ENCODE data around the gene BAHCC1. TPM values are rescaled to one million over a fixed set of nuclear protein-coding genes. Genes with fewer than 3 reads are reported as not detected.

BAHCC1 gene
- total RNA-seq, 1 experiment from 2014 or later: 4.3 TPM

DNA sequence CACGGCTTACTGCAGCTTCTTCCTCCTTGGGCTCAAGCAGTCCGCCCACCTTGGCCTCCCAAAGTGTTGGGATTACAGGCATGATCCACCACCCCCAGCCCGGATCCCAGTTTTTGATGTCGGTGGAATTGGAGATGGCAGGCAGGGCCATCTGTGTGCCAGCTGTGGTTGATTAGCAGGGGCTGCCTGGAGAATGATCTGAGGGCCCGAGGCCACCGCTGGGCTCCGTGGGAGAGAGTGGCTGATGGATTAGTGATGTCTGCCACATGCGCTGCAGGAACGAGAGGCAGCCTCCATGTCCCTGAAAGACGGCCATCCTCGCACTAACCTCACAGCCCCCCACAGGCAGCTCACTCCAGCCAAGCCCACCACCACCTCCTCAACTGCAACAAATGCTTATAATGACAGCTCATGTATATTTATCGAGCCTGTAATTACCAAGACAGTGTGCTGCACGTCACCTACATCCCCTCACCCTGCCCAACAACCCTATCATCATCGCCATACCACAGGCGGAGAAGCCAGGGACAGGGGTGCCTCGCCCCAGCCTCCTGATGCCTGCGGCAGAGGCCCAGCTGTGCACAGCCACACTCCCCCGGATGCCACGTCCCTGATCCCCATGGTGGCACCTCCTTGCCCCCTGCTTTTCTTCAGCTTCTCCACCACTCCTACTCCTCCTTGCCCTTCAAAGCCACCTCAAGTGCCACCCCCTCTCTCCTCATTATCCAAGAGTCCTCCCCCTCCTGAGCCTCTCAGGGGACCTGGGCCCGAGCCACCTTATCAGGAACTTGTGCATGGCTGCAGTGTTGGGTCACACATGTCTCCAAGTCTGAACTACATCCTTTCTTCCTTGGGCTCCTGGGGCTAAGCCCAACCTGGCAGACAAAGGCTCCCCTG is 84.2 kb downstream of the BAHCC1 start:
- DNase-seq (ENCODE audit: low read depth): no peak

DNA sequence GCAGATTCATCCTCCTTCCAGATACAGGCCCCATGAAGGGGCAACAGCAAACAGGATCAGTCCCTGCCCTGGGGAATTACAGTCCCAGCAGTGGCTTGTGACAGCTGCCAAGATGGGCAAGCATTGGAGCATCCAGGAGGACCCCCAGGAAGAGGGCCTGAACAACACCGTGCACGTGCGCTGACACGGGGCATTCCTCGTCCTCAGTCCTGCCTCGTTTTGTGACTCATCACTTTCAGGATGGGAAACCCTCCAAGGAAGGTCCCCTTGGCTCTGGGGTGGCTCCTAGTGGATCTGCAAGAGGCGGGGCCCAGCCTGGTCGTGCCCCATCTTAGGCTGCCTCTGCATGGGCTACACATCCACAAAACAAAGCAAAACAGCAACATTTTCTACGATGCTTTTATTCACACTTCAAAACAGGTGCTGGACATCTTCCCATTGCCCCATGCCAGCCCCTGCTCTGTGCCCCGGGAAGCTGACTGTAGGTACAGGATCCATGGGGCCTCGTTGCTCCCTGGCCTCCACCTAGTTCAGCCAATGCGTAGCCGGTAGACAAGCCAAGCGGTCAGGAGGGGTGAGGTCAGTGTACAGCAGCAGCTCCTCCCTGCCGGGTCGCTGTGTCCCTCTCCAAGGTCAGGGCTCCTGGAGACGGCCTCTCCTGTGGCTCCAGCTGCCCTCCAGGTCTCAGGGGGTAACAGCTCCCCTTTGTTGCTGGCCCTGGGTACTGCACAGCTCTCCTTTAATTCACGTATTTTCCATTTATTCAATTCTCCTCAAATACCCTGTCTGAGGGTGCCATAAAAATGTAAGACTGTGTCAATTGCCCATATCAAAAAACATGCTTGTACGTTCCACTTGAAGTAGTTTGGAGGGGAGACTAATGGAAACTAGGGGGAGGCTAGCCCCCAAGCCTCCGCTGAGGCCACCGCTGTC is 85.1 kb downstream of the BAHCC1 start:
- DNase-seq (ENCODE audit: low read depth): peak; percentile 85

DNA sequence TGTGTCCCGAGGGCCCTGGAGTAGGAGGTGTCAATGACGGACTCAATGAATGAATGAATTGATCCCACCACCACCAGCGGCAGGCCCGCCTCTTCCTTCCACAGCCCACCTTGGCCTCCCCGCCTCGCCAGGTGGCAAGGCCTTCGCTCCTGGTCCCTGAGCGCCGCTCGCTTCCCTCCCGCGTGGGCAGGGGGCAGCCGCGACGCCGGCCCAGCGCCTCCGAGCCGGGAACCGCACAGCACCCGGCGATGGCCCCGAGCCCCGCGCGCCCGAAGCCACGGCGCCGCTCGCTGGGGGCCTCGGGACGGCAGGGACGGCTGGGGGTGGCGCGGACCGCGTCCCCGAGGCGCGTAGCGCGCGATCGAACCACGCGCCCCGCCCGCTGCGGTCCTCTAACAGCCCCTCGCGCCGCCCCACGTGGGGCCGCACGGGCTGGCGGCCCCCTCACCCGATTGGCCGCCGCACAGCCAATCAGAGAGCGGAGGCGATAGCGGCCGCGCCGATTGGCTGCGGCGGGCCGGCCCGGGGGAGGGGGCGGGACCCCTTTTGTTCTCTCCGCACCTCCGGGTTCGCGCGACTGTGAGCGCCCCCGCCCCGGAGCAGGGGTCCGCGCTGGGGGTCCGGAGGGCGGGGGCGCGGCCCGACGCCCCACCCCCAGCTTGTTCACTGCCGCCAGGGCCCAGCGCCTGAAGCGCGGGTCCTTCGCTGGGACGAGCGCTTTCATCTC is 86.0 kb downstream of the BAHCC1 start:
- peak; percentile 61 for DNase-seq (ENCODE audit: low read depth)

DNA sequence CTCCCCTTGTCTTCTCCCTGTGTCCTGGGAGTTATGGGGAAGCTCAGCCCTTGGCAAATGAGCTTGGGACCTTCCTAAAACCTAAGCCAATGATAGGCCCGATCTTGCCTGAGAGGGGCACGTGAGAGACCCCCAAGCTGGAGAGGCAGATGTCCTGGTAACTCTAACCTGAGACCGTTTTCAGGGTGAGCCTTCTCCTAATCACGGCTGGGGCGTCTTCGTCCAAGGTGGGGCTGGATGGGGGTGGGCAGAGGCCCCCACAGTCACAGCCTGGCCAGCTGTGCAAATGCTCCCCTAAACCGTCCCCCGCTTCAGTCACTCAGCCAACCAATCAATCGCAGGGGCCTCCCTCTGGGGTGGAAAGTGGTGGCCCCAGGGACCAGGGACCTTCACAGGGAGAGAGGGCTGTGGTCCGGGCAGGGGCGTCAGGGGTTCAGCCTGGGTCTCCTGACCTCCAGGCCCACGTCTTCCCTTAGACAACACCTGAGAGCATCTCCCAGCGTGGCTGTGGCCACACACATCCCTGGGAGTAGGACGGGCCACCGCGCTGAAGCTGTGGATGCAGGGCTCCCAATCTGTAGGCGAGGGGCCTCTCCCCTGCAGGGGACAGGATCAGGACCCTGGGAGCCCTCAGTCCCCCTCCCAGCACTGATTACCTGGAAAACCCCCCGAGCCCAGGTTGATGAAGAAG is 86.7 kb downstream of the BAHCC1 start:
- DNase-seq (ENCODE audit: low read depth): no peak

DNA sequence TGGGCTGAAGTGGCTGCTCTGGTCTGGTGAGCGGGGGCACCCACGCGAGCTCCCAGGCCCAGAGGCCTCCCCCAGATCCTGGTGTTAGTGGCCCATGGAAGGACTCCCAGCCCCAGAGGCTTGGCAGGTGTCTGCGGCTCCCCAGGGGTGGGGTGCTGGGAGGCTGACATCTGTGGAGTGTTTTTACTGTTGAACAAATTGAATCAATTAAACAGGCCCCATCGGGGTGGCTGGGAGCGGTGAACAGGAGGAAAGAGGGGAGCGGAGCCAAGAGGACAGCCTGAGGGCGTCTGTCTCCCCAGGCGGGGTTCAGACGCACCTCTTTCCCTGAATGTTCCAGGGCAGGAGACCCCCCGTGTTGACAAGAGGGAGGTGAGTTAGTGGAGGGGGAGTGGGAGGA is 87.4 kb downstream of the BAHCC1 start:
- DNase-seq (ENCODE audit: low read depth): no peak

DNA sequence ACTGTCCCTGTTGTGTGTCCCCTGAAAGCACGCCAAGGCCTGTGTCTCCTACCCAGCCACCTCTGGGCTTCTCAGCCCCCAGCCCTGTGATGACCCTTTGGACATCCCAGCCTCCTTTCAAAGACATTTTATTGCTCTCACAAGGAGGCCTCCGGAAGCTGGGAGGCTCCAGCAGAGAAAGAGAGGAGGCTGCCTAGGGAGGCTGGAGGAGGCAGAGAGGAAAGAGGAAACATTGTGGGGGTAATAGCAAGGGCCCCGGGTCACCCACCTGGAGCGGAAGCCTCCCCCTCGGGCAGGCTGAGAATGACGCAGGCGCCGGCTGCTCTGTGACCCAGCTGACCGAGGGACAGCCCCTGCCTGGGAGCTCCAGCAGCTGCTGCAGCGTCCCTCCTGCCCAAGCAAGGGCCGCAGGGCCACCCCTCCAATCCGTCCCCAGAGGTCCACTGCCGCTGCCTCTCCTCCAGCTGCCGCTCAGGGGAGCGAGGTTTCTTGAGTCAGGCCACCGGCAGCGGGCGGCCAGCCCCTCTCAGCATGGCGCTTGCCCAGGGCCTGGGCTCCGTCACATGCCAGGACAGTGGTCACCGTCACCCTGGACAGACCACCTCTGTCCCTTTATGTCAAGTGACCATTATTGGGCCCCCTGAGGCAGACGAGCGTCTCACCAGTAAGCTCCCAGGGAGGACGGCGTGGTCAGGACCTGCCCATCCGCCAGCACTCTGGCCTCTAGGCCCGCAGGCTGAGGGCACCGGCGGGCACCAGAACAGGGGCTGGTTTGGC is 88.0 kb downstream of the BAHCC1 start:
- DNase-seq (ENCODE audit: low read depth): no peak

DNA sequence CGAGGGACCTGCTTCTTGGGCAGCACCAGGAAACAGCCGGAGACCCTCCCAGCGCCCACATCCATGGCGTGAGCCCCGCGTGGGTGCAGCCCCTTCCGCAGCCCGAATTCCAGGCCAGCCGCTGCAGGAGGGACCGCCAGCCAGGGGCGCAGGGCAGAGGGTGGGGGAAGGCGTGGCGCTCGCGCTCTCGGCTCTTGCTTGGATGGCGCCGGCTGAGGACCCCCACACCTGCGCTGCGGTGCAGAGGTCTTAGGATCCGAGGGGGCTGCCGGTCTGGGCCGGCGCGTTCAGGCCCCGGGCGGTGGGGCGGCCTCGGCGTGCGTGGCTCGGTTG is 88.6 kb downstream of the BAHCC1 start:
- DNase-seq (ENCODE audit: low read depth): no peak

DNA sequence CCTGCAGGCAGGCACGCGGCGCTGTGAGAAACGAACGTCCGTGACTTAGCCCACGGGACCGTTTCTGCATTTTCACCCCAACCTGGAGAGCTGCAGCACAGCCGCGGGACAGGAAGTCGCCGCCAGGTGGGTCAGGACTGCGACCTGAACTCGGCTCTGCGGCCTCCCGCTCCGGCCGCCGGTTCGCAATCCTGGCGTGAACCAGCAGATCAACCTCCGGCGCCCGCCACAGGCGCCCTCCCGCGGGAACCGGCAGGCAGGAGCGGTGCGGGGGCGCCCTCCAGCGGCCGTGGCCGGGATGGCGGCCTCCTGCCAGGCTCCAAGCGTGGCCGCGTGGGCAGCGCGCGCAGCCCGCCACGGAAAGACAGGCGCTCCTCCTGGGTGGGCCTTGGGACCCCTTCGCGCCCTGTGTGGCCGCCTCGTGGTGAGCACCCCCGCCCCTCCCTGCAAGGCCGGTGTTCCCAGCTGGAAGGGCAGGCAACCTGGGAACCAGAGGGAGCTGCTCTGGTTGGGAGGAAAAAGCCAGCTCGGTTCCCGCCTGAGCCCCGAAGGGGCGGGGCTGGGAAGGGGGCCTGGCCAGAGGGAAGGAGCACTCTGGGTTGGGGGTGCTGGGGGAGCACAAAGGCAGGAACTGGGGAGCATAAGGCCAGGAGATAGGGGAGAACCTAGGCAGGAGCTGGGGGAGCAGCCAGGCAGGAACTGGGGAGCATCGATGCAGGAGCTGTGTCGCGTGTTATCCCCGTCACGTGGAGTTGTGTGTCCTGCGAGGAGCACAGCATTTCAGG is 89.1 kb downstream of the BAHCC1 start:
- DNase-seq (ENCODE audit: low read depth): peak; percentile 65

DNA sequence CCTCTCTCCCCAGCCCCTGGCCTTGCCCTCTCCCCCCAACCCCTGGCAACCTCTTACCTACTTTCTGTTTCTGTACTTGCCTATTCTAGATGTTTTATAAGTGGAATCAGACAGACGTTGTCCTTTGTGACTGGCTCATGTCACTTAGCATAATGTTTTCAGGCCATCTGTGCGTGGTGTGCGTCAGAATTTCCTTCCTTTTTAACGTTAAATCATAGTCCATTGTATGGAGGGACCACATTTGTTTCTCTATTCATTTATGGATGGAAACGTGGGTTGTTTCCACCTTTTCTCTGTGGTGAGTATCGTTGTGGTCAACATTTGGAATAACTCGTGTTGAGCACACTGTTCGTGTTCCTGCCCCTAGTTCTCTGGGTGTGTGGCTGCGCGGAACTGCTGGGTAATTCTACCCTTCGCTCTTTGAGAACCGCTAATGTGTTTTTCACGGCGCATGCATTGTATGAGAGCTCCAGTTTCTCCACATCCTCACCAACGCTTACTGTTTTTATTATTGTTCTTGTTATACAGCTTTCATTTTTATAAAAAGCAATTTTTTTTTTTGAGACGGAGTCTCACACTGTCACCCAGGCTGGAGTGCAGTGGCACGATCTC is 91.0 kb downstream of the BAHCC1 start:
- no peak for DNase-seq (ENCODE audit: low read depth)

DNA sequence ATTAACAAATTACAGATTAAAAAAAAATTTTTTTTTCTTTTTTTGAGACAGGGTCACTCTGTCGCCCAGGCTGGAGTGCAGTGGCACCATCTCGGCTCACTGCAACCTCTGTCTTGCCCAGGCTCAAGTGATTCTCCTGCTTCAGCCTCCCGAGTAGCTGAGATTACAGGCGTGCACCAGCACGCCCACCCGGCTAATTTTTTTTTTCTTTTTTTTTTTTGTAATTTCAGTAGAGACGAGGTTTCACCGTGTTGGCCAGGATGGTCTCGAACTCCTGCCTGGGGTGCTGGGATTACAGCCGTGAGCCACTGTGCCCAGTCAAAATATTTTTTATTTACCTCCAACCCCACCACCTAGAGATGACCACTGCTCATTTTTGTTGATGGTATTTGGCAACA is 91.8 kb downstream of the BAHCC1 start:
- DNase-seq (ENCODE audit: low read depth): no peak

DNA sequence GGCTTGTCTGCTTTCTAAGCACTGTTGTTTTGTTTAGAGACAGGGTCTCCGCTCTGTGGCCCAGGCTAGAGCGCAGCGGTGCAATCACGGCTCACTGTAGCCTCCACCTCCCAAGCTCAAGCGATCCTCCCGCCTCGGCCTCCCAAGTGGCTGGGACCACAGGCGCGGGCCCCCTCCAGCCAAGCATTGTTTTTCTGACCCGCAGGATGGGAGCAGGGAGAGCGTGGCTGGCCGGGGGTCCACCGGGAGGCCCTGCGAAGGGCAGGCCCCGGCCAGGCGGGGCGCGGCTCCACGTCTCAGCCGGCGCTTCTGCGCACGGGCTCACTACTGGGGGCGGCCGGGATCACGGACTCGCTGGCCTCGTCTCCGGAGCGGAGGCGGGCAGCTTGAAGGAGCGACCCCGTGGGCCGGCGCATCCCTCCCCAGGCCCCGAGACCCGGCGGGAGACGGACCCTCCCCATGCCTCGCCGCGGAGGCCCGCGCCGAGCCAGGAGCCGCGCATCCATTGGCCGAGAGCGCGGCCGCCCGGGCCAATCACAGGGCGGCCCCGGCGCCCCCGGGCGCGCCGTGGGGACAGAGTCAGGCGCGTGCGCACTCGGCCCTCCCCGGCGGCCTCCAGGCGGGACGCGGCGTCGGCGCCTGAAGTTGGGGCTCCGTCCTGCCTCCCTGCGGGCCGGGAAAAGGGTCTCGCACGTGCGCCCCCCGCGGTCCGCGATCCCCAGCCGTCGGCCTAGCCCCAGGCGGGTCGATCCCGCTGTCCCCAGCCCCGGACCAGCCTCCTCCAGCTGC is 92.4 kb downstream of the BAHCC1 start:
- peak; percentile 69 for DNase-seq (ENCODE audit: low read depth)

DNA sequence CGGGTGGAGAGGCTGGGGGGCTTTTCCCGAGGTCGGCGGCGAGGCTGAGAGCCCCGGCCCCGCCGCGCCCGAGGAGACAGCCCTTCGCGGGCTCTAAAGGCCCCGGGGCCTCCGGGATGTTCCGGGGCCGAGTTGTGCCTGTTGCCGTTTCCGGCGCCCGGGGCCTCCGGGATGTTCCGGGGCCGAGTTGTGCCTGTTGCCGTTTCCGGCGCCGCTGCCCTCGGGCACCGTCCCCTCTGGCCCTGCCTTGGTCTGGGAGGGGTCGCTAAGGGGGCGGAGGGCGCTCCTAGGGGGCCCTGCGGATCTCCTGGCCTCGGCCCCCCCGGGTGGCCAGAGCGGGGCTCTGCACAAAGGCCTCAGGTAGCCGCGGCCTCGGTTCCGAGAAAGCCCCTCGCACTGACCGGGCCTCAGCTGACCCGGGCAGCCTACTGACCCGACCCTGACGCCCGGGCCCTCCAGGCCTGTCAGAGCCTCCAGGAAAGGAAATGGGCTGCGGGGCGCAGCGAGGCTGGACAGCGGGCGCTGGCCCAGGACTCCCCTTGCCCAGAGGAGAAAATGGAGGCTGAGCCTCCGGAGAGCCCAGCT is 93.1 kb downstream of the BAHCC1 start:
- no peak for DNase-seq (ENCODE audit: low read depth)

DNA sequence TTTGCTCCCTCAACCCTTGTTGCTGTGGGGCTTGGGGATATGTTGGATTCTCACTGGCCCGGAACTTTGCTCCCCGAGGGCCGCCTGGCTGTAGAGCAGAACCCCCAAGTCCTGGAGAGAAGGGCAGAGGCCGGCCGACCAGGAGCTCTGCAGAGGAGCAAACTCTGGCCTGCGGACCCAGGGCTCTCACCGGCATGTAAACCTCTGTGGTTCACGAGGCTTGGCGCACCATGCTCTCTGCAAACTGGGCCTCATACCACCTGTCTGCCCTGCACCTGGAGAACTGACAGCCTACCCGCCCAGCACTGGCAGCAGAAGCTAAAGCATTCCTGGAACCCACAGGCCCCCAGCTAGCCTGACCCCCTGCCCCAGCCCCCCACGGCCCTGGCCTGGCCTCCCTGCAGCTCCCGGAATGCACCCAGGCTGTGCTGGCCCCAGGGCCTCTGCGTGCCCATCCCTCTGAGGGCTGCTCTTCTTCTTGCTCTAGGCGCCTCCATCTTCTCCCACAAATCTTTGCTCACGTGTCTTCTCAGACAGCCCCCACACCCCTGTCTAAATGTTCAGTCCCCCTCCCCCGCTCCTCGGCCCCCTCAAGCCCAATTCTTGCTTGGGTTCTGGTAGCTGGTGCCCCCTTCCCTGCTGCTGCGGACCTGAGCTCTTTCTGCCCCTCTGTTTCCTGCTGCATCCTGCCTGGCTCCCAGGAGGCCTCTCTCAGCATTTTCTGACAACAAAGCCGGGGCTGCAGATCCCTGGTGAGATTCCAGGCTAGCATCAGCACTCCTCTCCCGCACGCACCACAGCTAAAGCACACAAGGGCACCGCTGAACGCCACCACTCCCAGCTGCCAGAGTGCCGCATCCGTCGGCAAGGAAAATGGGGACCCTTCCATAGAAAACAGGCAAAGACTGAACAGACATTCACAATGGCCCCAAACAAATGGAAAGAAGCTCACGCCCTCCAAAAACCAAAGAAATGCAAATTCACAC is 94.0 kb downstream of the BAHCC1 start:
- DNase-seq (ENCODE audit: low read depth): no peak

DNA sequence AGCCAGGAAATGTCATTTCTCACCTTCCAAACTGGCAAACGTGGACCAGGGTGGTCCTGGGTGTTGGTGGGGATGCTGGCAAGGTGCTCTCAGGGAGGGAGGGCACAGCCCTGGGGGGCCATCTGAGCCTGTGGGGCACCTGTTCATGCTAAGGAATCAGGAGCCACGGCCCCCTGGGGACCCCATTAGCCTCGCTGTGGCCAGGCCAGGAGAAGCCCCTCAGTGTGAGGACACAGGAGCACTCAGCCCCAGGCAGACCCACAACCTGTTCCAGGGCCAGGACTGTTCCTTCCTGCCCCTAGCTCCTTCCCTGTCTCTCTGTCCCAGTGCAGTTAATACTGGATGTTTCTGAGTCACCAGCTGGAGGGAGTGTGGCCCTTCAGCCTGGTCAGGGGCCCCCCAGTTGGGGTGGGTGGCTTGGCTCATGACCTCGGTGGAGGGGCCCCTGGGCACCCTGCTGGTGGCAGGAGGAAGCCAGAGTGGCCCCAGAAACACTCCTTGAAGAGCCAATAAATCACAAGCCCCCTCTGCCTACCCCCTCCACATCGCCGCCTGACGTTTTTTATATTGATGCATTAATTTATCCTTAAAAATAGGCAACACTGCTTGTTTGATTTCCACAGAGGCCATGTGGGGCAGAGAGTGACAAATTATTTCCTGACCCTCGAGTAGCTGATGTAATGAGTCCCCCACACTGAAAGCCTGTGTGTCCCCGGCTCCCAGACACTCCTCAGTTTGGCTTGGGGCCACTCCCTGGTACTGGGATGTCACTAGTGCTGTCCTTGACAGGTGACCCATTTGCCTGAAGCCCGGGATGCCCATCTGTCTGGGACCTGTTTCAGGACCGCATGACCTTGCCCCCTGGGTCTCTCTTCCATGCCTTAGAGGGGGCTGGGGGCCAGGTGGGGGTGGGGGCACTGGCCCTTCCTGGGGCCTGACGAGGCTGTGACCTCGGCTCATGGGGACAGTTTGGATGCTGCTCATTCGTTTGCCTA is 95.0 kb downstream of the BAHCC1 start:
- DNase-seq (ENCODE audit: low read depth): no peak

DNA sequence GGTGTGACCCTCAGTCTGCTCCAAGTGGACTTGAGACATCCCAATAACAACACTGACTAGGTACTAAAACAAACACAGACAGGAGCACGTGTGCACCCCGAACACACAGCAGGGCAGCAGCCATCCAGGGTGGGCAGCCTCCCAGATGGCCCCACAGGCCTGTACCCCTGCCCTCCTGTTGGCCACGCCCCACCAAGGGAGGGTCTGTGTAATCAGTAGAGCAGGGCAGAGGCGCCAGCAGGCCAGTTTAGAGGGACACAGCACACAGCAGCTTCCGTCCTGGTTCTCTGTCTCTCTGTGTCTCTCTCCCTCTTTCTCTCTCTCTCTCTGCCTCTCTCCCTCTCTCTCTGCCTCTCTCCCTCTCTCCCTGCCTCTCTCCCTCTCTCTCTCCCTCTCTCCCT is 95.9 kb downstream of the BAHCC1 start:
- no peak for DNase-seq (ENCODE audit: low read depth)

DNA sequence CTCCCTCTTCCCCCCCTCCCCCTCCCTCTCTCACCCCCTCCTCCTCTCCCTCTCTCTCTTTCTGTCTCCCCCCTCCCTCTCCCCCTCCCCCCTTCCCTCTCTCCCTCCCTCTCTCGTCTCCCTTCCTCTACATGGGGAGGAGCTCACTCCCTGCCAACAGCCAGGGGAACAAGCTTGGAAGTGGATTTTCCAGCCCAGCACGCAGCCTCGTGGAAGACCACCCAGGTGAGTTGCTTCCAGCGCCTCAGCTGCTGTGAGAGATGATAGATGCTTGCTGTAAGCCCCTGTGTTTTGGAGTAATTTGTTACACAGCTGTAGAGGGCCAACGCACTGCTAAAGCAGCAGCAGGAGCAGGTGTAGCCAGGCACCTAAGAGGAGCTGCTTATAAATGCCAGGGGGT is 96.5 kb downstream of the BAHCC1 start:
- DNase-seq (ENCODE audit: low read depth): no peak
